ENCODE data around the gene KCNN3.

Gene KCNN3

GRCh38 chr1:154842635-154843034 is 27.4 kb downstream of the KCNN3 start:
- TF ChIP-seq CTCF (IDR thresholded peaks at IDR 0.05; ENCODE audit: borderline replicate concordance, insufficient read depth, low read depth, low read length) = no peak
- no peak overlapping the region for H3K4me3 ChIP-seq (ENCODE audit: low read depth, low read length)

- no peak overlapping the region for H3K4me3 ChIP-seq (ENCODE audit: low read depth, low read length)
- no peak for TF ChIP-seq CTCF (IDR thresholded peaks at IDR 0.05; ENCODE audit: borderline replicate concordance, insufficient read depth, low read depth, low read length)
These were observed 28.7 kb downstream of the KCNN3 start for GRCh38 chr1:154841384-154841783.

- no peak for TF ChIP-seq CTCF (IDR thresholded peaks at IDR 0.05; ENCODE audit: borderline replicate concordance, insufficient read depth, low read depth, low read length)
- H3K4me3 ChIP-seq (ENCODE audit: low read depth, low read length) = no peak overlapping the region
These were observed 29.6 kb downstream of the KCNN3 start for GRCh38 chr1:154840269-154841176.

GRCh38 chr1:154839691-154840090 is 30.4 kb downstream of the KCNN3 start:
- H3K4me3 ChIP-seq (ENCODE audit: low read depth, low read length) = no peak overlapping the region
- no peak for TF ChIP-seq CTCF (IDR thresholded peaks at IDR 0.05; ENCODE audit: borderline replicate concordance, insufficient read depth, low read depth, low read length)

- no peak overlapping the region for H3K4me3 ChIP-seq (ENCODE audit: low read depth, low read length)
- TF ChIP-seq CTCF (IDR thresholded peaks at IDR 0.05; ENCODE audit: borderline replicate concordance, insufficient read depth, low read depth, low read length) = no peak
These were observed 31.1 kb downstream of the KCNN3 start for GRCh38 chr1:154838988-154839387.

- no peak overlapping the region for H3K4me3 ChIP-seq (ENCODE audit: low read depth, low read length)
- no peak for TF ChIP-seq CTCF (IDR thresholded peaks at IDR 0.05; ENCODE audit: borderline replicate concordance, insufficient read depth, low read depth, low read length)
These were observed 31.6 kb downstream of the KCNN3 start for GRCh38 chr1:154838461-154838860.

GRCh38 chr1:154837672-154838171 is 32.4 kb downstream of the KCNN3 start:
- no peak overlapping the region for H3K4me3 ChIP-seq (ENCODE audit: low read depth, low read length)
- no peak for TF ChIP-seq CTCF (IDR thresholded peaks at IDR 0.05; ENCODE audit: borderline replicate concordance, insufficient read depth, low read depth, low read length)

Data from GM12875 (cell line).